ENCODE results near the gene ZNF865.

ZNF865 gene

GRCh38 chr19:55648585-55649267, 43.3 kb downstream of the ZNF865 start:
- H3K9me3 ChIP-seq (ENCODE audit: insufficient read depth, low read length, severe bottlenecking): no peaks in the 10 kb centered on the region
- H2AFZ ChIP-seq (ENCODE audit: low read depth, low read length): peak overlapping the region; percentile 85

GRCh38 chr19:55649268-55650125, 44.0 kb downstream of the ZNF865 start:
- Histone ChIP-seq H3K9me3 (ENCODE audit: insufficient read depth, low read length, severe bottlenecking) (no peaks in the 10 kb centered on the region), H3K4me2 (ENCODE audit: insufficient read depth, low read length) (peak overlapping the region; percentile 93), H3K4me1 (ENCODE audit: insufficient read depth, low read length) (peaks cover 60% of the 10 kb centered on the region), H3K9ac (ENCODE audit: low read depth, low read length) (peak overlapping the region; percentile 96), H3K36me3 (ENCODE audit: insufficient read depth, low read length) (peaks cover 22% of the 10 kb centered on the region), H2AFZ (ENCODE audit: low read depth, low read length) (no peak overlapping the region), H3K27me3 (ENCODE audit: insufficient read depth, low read length, poor library complexity) (no peaks in the 10 kb centered on the region), H4K20me1 (ENCODE audit: insufficient read depth, low read length) (peaks cover 6% of the 10 kb centered on the region; the same call in 1 of the 2 replicates), H3K4me3 (ENCODE audit: low read depth in 1 of 2, low read length in 2 of 2) (peak overlapping the region in 1 of 2 experiments; percentile 70; a peak in 2 of 4 replicates), H3K79me2 (ENCODE audit: insufficient read depth, low read length) (peaks cover 41% of the 10 kb centered on the region), H3K27ac (ENCODE audit: low read length) (no peak overlapping the region; the same call in 1 of the 2 replicates)
- ATAC-seq (ENCODE audit: insufficient read depth, low read depth) (no peak), DNase-seq (no peak)
- TF ChIP-seq, protein P1, sequence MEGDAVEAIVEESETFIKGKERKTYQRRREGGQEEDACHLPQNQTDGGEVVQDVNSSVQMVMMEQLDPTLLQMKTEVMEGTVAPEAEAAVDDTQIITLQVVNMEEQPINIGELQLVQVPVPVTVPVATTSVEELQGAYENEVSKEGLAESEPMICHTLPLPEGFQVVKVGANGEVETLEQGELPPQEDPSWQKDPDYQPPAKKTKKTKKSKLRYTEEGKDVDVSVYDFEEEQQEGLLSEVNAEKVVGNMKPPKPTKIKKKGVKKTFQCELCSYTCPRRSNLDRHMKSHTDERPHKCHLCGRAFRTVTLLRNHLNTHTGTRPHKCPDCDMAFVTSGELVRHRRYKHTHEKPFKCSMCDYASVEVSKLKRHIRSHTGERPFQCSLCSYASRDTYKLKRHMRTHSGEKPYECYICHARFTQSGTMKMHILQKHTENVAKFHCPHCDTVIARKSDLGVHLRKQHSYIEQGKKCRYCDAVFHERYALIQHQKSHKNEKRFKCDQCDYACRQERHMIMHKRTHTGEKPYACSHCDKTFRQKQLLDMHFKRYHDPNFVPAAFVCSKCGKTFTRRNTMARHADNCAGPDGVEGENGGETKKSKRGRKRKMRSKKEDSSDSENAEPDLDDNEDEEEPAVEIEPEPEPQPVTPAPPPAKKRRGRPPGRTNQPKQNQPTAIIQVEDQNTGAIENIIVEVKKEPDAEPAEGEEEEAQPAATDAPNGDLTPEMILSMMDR (IDR thresholded peaks at IDR 0.05; ENCODE audit: borderline replicate concordance, extremely low read depth, low read length, poor library complexity, severe bottlenecking): no peak
- TF ChIP-seq EZH2 (IDR thresholded peaks at IDR 0.05; ENCODE audit: borderline replicate concordance, low read depth, low read length, severe bottlenecking): no peak

More at GRCh38 chr19:55648585-55649267, 43.3 kb downstream of the ZNF865 start:
- H3K79me2 ChIP-seq (ENCODE audit: insufficient read depth, low read length): peaks cover 48% of the 10 kb centered on the region
- peak overlapping the region; percentile 93 for H3K4me2 ChIP-seq (ENCODE audit: insufficient read depth, low read length)
- H3K27ac ChIP-seq (ENCODE audit: low read length): peak overlapping the region; percentile 87
- peaks cover 67% of the 10 kb centered on the region for H3K4me1 ChIP-seq (ENCODE audit: insufficient read depth, low read length)
- peaks cover 23% of the 10 kb centered on the region for H3K36me3 ChIP-seq (ENCODE audit: insufficient read depth, low read length)
- peak overlapping the region; percentile 70 to 81 for H3K4me3 ChIP-seq (ENCODE audit: low read depth in 1 of 2, low read length in 2 of 2)
- ATAC-seq (ENCODE audit: insufficient read depth, low read depth) (peak; percentile 28; the same call in 2 of the 3 replicates), DNase-seq (no peak)
- peaks cover 13% of the 10 kb centered on the region; the same call in 1 of the 2 replicates for H4K20me1 ChIP-seq (ENCODE audit: insufficient read depth, low read length)
- H3K9ac ChIP-seq (ENCODE audit: low read depth, low read length): peak overlapping the region; percentile 96
- no peaks in the 10 kb centered on the region for H3K27me3 ChIP-seq (ENCODE audit: insufficient read depth, low read length, poor library complexity)
- TF ChIP-seq EZH2 (IDR thresholded peaks at IDR 0.05; ENCODE audit: borderline replicate concordance, low read depth, low read length, severe bottlenecking): no peak
- TF ChIP-seq, protein P1 (IDR thresholded peaks at IDR 0.05; ENCODE audit: borderline replicate concordance, extremely low read depth, low read length, poor library complexity, severe bottlenecking): no peak

DNA sequence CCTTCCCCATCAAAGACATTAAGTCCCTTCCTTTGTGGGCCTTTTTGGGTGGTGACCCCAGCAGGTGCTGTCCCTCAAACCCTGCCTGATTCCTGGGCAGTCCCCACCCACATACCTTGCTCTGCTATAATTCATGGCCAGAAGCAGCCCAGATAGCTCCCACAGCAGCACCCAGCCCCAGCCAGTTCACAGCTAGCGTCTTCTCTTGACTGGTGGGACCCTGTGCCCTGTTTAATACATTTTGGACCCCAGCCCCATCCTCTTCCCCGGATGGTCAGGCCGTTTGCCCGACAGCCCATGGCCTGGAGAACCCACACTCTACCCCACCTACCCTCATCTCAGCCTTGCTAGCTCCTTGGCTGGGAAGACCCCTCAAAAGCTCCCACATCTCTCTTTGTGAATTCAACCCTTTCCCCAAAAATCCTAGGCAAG, 44.7 kb downstream of the ZNF865 start:
- Histone ChIP-seq H2AFZ (ENCODE audit: low read depth, low read length) (no peak overlapping the region), H3K27ac (ENCODE audit: low read length) (no peak overlapping the region), H3K9me3 (ENCODE audit: insufficient read depth, low read length, severe bottlenecking) (no peaks in the 10 kb centered on the region), H3K27me3 (ENCODE audit: insufficient read depth, low read length, poor library complexity) (no peaks in the 10 kb centered on the region), H4K20me1 (ENCODE audit: insufficient read depth, low read length) (0 out of 2 replicates have a peak, but pooled peaks cover 2% of the 10 kb centered on the region), H3K4me2 (ENCODE audit: insufficient read depth, low read length) (no peak overlapping the region), H3K4me1 (ENCODE audit: insufficient read depth, low read length) (peaks cover 54% of the 10 kb centered on the region), H3K9ac (ENCODE audit: low read depth, low read length) (no peak overlapping the region; the same call in 1 of the 2 replicates), H3K79me2 (ENCODE audit: insufficient read depth, low read length) (peaks cover 37% of the 10 kb centered on the region), H3K36me3 (ENCODE audit: insufficient read depth, low read length) (peaks cover 15% of the 10 kb centered on the region), H3K4me3 (ENCODE audit: low read depth in 1 of 2, low read length in 2 of 2) (no peak overlapping the region)
- ATAC-seq (ENCODE audit: insufficient read depth, low read depth): no peak
- TF ChIP-seq, protein P1 (IDR thresholded peaks at IDR 0.05; ENCODE audit: borderline replicate concordance, extremely low read depth, low read length, poor library complexity, severe bottlenecking): no peak
- TF ChIP-seq EZH2 (IDR thresholded peaks at IDR 0.05; ENCODE audit: borderline replicate concordance, low read depth, low read length, severe bottlenecking): no peak
- no peak for DNase-seq
